ENCODE data around the gene POPDC3. TPM values are rescaled to one million over a fixed set of nuclear protein-coding genes. Genes with fewer than 3 reads are reported as not detected.
A peak's percentile ranks its signal among the peaks of the same experiment; 100 is the strongest.

POPDC3 gene
- total and polyA plus RNA-seq, 12 donors = 31.1 to 59.7 (median 39.0) TPM

DNA sequence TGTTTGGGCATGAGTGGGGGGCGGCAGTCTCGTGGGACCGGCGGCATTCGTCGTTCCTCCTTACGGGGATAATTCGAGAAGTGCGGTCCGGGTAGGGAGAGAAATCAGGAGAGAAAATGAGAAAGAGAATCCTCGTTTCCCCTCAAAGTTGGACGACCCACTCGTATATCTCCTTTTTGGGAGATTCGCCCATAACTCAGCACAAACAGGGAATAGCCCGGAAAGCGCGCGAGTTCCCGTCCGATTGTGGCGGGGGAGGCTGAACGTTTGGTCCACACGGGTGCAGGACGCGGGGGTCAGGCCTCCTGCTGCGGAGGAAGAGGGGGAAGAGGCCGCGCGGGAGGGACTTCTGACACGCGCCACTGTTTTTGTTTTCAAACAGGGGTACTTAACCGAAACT, 42.4 kb downstream of the POPDC3 start:
- peaks cover 0 to 8% (median 0%) of the 10 kb centered on the region in 9 donors for H3K36me3 ChIP-seq
- H3K4me1 ChIP-seq = peaks cover 0 to 15% (median 7%) of the 10 kb centered on the region in 9 donors
- no peaks in the 10 kb centered on the region for H3K9me3 ChIP-seq
- peaks cover 0 to 63% (median 0%) of the 10 kb centered on the region in 7 donors for H3K27me3 ChIP-seq
- ATAC-seq (peak in 5 of 8 donors; percentile 4 to 46 (median 30)), DNase-seq (peak; percentile 23 to 28)
- TF ChIP-seq, protein P1, sequence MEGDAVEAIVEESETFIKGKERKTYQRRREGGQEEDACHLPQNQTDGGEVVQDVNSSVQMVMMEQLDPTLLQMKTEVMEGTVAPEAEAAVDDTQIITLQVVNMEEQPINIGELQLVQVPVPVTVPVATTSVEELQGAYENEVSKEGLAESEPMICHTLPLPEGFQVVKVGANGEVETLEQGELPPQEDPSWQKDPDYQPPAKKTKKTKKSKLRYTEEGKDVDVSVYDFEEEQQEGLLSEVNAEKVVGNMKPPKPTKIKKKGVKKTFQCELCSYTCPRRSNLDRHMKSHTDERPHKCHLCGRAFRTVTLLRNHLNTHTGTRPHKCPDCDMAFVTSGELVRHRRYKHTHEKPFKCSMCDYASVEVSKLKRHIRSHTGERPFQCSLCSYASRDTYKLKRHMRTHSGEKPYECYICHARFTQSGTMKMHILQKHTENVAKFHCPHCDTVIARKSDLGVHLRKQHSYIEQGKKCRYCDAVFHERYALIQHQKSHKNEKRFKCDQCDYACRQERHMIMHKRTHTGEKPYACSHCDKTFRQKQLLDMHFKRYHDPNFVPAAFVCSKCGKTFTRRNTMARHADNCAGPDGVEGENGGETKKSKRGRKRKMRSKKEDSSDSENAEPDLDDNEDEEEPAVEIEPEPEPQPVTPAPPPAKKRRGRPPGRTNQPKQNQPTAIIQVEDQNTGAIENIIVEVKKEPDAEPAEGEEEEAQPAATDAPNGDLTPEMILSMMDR (IDR thresholded peaks at IDR 0.05) = no peak
- intact Hi-C loops (cut with DNase I) = loop anchor here in 4 of 10 donors (5.0 to 10.0 kb wide), 4 partner anchors 217 to 275 kb away; no protein-coding TSS in a partner anchor
- WGBS, 2 donors = 1 to 2% methylated on average over 32 of the region's 32 CpGs
- peak overlapping the region; percentile 81 to 93 (median 91) for H3K27ac ChIP-seq
- H3K4me3 ChIP-seq = peak overlapping the region; percentile 69 to 95 (median 86)

DNA sequence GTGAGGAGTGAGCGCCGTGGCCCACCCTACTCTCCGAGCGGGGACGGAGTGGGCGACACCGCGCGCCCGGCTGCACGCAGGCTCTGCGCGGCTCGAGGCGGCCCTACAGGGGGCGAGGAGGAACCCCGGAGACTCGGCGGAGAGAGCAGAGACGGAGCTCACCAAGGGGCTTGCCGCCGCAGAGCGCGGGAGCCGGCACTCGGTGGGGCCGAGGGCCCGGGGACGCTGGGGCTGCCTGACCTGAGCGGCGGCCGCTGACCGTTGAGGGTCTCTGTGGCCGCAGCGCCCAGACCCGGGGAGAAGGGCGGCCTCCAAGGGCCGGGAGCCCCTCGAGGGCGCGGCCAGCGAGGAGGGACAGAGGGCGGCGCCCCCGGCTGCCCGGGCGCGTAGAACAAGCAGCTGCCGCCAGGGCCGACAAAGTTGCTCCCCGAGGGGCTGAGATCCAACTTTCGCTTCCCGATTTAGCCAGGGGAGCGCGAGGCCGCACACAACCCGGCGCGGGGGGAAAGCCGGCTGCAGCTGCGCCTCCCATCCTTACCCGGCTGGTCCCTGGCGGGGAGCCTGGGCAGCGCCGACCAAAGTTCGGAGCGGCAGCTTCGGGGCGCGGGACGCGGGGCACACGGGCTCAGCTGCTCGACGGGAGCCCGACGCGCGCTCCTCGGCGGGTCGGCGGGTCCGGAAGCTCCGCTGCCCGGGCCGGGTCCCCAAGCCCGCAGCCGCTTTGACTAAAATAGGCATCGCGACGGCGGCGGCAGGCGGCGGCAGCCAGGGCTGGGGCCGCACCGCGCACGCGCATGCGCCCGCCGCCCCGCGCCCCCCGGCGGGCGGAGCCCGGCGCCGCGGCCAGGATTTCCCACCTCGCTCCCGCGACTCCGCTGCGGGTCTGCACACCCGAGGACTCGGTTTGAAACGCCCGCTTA, 43.1 kb downstream of the POPDC3 start:
- H3K4me1 ChIP-seq = peaks cover 0 to 15% (median 7%) of the 10 kb centered on the region in 9 donors
- H3K27me3 ChIP-seq = peaks cover 0 to 63% (median 0%) of the 10 kb centered on the region in 7 donors
- ATAC-seq = peak; percentile 78 to 90 (median 85)
- H3K9me3 ChIP-seq = no peaks in the 10 kb centered on the region
- DNase-seq = peak; percentile 75 to 77
- H3K36me3 ChIP-seq = peaks cover 0 to 10% (median 0%) of the 10 kb centered on the region in 9 donors
- WGBS, 2 donors = 0 to 1% methylated on average over 111 to 122 of the region's 122 CpGs
- intact Hi-C loops (cut with DNase I) = loop anchor here in 4 of 10 donors (5.0 to 10.0 kb wide), 4 partner anchors 218 to 274 kb away; no protein-coding TSS in a partner anchor
- H3K4me3 ChIP-seq = peak overlapping the region; percentile 69 to 95 (median 86)
- TF ChIP-seq, protein P1 (IDR thresholded peaks at IDR 0.05) = peak in 6 of 9 donors; percentile 9 to 46 (median 40)
- peak overlapping the region; percentile 81 to 93 (median 91) for H3K27ac ChIP-seq

DNA sequence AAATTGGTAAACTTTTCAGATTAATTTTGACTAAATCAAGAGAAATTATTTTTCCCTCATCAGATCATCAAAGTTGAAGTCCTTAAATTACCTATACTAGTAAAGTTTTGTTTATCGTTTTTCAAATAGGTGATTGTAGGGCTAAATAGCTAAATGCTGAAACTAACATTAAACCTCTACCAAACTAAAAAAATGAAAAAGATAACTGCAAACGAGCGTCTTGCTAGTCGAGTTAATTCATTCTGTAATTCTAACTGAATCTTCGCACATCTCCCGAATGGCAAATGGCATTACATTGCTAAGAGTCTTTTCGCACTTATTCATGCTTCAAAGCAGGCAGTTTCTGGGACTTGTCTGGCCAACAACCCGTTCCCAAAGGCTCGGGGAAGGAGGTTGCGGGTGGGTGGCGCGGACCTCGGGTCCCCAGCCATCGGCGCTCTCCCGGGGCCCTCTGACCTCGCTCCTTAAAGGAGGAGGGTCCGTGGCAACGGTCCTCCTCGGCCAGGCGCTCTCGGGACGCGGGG, 43.8 kb downstream of the POPDC3 start:
- H3K36me3 ChIP-seq = peaks cover 0 to 10% (median 0%) of the 10 kb centered on the region in 9 donors
- peaks cover 0 to 15% (median 7%) of the 10 kb centered on the region in 9 donors for H3K4me1 ChIP-seq
- peak overlapping the region; percentile 69 to 95 (median 86) for H3K4me3 ChIP-seq
- peak overlapping the region; percentile 81 to 93 (median 91) for H3K27ac ChIP-seq
- 4 to 6% methylated on average over 24 of the region's 24 CpGs for WGBS, 2 donors
- DNase-seq (no peak), ATAC-seq (peak in 4 of 8 donors; percentile 9 to 43 (median 30))
- peaks cover 0 to 63% (median 0%) of the 10 kb centered on the region in 7 donors for H3K27me3 ChIP-seq
- H3K9me3 ChIP-seq = no peaks in the 10 kb centered on the region
- intact Hi-C loops (cut with DNase I) = loop anchor here in 4 of 10 donors (1.0 to 10.0 kb wide), 5 partner anchors 219 to 274 kb away; partner anchors contain the start of gene PREP (in 1 of the 4)
- TF ChIP-seq, protein P1 (IDR thresholded peaks at IDR 0.05) = no peak

DNA sequence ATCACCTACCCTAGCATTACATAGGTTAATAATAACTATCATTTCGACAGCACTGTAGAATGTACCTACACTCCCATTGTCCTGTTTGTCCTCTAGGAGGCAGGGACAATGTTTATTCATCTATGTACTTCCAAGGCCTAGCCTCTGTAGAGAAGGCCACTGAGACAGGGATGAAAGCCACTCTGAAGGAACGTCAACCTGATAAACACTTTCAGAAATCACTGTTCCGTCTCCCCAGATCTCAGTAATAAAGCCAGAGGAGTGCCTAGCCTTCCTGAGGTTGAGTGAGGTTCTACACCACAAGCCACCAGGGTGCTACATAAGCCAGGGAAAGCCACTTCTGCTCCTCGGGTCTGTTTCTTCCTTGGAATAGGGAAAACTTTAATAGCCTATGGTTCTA, 44.8 kb downstream of the POPDC3 start:
- ATAC-seq (peak in 6 of 8 donors; percentile 11 to 61 (median 39)), DNase-seq (peak in 1 of 2 donors; percentile 9)
- Histone ChIP-seq H3K27ac (peak overlapping the region in 7 of 10 donors; percentile 11 to 93 (median 34)), H3K4me3 (peak overlapping the region in 9 of 10 donors; percentile 16 to 95 (median 88)), H3K4me1 (peaks cover 0 to 15% (median 7%) of the 10 kb centered on the region in 9 donors), H3K9me3 (no peaks in the 10 kb centered on the region), H3K27me3 (peaks cover 0 to 63% (median 0%) of the 10 kb centered on the region in 7 donors), H3K36me3 (peaks cover 0 to 10% (median 0%) of the 10 kb centered on the region in 9 donors)
- intact Hi-C loops (cut with DNase I) = loop anchor here in 4 of 10 donors (1.0 to 10.0 kb wide), 5 partner anchors 220 to 273 kb away; partner anchors contain the start of gene PREP (in 1 of the 4)
- WGBS, 2 donors = 35 to 51% methylated on average over 4 of the region's 4 CpGs
- TF ChIP-seq, protein P1 (IDR thresholded peaks at IDR 0.05) = peak in 5 of 9 donors; percentile 10 to 43 (median 18)

Measured in heart right ventricle (tissue), 16 donors.